CD4-positive, alpha-beta T cell treated with Interleukin-21 for 1 hour (primary cell): Measurements from ENCODE around the gene USP4.
A peak's percentile ranks its signal among the peaks of the same experiment; 100 is the strongest.

Experiments used
- DNase-seq: peaks from one replicate; pipeline ENCODE4 v3.0.0-alpha.2; 2020

The USP4 gene

GRCh38 chr3:49294343-49294742 lies 45.5 kb downstream of the USP4 start:
- no peak for DNase-seq

GRCh38 chr3:49283997-49284396 lies 55.9 kb downstream of the USP4 start:
- no peak for DNase-seq

GRCh38 chr3:49279376-49279775 lies 60.5 kb downstream of the USP4 start:
- no peak for DNase-seq

GRCh38 chr3:49278548-49278947 lies 61.3 kb downstream of the USP4 start:
- DNase-seq, result no peak

GRCh38 chr3:49277383-49277775 lies 62.5 kb downstream of the USP4 start:
- DNase-seq, result no peak

- DNase-seq, result peak; percentile 70
Observed at GRCh38 chr3:49276475-49277382, 63.1 kb downstream of the USP4 start, which contains the start of gene C3orf62. C3orf62 (minus strand) TSS chr3:49277232; CDS start chr3:49276872, 360 bp downstream.

- no peak for DNase-seq
Observed at GRCh38 chr3:49273825-49274532, 65.9 kb downstream of the USP4 start.

- no peak for DNase-seq
Observed at GRCh38 chr3:49271047-49271446, 68.8 kb downstream of the USP4 start.

- no peak for DNase-seq
Observed at GRCh38 chr3:49270156-49270500, 69.7 kb downstream of the USP4 start.

- no peak for DNase-seq
Observed at GRCh38 chr3:49269443-49270155, 70.3 kb downstream of the USP4 start.

- DNase-seq, result no peak
Observed at GRCh38 chr3:49266410-49267095, 73.3 kb downstream of the USP4 start.

GRCh38 chr3:49265661-49266386 lies 74.0 kb downstream of the USP4 start:
- no peak for DNase-seq

GRCh38 chr3:49263159-49263889 lies 76.5 kb downstream of the USP4 start:
- DNase-seq, result no peak

GRCh38 chr3:49260806-49261324 lies 79.0 kb downstream of the USP4 start:
- no peak for DNase-seq

- DNase-seq, result no peak
Observed at GRCh38 chr3:49257187-49257586, 82.7 kb downstream of the USP4 start.

GRCh38 chr3:49255718-49256511 lies 83.9 kb downstream of the USP4 start:
- DNase-seq, result no peak

- no peak for DNase-seq
Observed at GRCh38 chr3:49255112-49255511, 84.7 kb downstream of the USP4 start.

GRCh38 chr3:49253512-49253911 lies 86.3 kb downstream of the USP4 start:
- DNase-seq, result no peak

- peak; percentile 18 for DNase-seq
Observed at GRCh38 chr3:49248840-49249227, 91.0 kb downstream of the USP4 start.

- no peak for DNase-seq
Observed at GRCh38 chr3:49244581-49245205, 95.2 kb downstream of the USP4 start.
